Lung (tissue), 16 donors: ENCODE measurements around the gene OR4D5. TPM values are rescaled to one million over a fixed set of nuclear protein-coding genes. Genes with fewer than 3 reads are reported as not detected.

Experiments used
- ATAC-seq: fragments of 200-7000 bp; cut with Tn5 transposase; one replicate; pipeline ENCODE4 v1.9.1; 2020; ENCODE audit warnings: moderate number of reproducible peaks; ENCODE audit not compliant: insufficient read depth, low FRiP score
- DNase-seq, 3 donors: peaks; one replicate each; pipeline ENCODE4 v3.0.0-alpha.2; 2013 to 2017
- H3K27ac ChIP-seq, 2 donors: one replicate each; pipeline ENCODE4 v1.5.1; 2013; ENCODE audit warnings: mild to moderate bottlenecking in 2 of 2, moderate library complexity in 2 of 2, control low read depth in 1 of 2, inconsistent platforms in 1 of 2, low read depth in 1 of 2, low read length in 1 of 2
- H3K27me3 ChIP-seq, 3 donors: one replicate each; pipeline ENCODE4 v1.5.1; 2013; ENCODE audit warnings: low read length in 2 of 3; ENCODE audit not compliant: control insufficient read depth in 3 of 3, insufficient read depth in 3 of 3
- H3K36me3 ChIP-seq, 4 donors: one replicate each; pipeline ENCODE4 v1.5.1; 2013; ENCODE audit warnings: low read length in 4 of 4, mild to moderate bottlenecking in 1 of 4, moderate library complexity in 1 of 4; ENCODE audit not compliant: control insufficient read depth in 4 of 4, insufficient read depth in 4 of 4
- H3K4me1 ChIP-seq, 5 donors: one replicate each; pipeline ENCODE4 v1.5.1; 2013; ENCODE audit warnings: low read length in 5 of 5, mild to moderate bottlenecking in 2 of 5, moderate library complexity in 1 of 5; ENCODE audit not compliant: control insufficient read depth in 5 of 5, insufficient read depth in 5 of 5
- H3K4me3 ChIP-seq: one replicate; pipeline ENCODE4 v1.5.1; 2013; ENCODE audit warnings: mild to moderate bottlenecking, control low read depth, moderate library complexity
- H3K9ac ChIP-seq, 2 donors: one replicate each; pipeline ENCODE4 v1.5.1; 2013; ENCODE audit warnings: low read length in 2 of 2, control low read depth in 1 of 2; ENCODE audit not compliant: insufficient read depth in 1 of 2
- H3K9me3 ChIP-seq, 4 donors: one replicate each; pipeline ENCODE4 v1.5.1; 2013; ENCODE audit warnings: low read length in 3 of 4, mild to moderate bottlenecking in 1 of 4, moderate library complexity in 1 of 4; ENCODE audit not compliant: control insufficient read depth in 4 of 4, insufficient read depth in 3 of 4
- CTCF ChIP-seq: IDR thresholded peaks from 2 replicates; pipeline ENCODE4 v1.5.1; 2012; ENCODE audit warnings: mild to moderate bottlenecking; ENCODE audit errors: control extremely low read depth, extremely low read depth
- WGBS, 2 donors: extraction: QIAGEN DNeasy Blood & Tissue Kit; methylation state at CpG; one replicate each; pipeline ENCODE4 v1.1.7; 2013; 5-methylcytosine and 5-hydroxymethylcytosine counted together
- long read RNA-seq, 5 donors: transcript quantifications; one replicate each; lab custom pipeline, GENCODE V29; 2026
- polyA plus RNA-seq, 2 donors: library from polyadenylated mRNA; stranded (reverse); fragments of 200-250 nt; gene quantifications; one replicate each; pipeline ENCODE4 v1.2.1, GENCODE V29; 2013
- total RNA-seq, 2 donors: library from RNA; depleted of rRNA in 1 of 2; stranded (reverse); fragments of >200 nt in 1 of 2; gene quantifications; one replicate each; pipeline ENCODE4 v1.2.1, GENCODE V29; 2014 to 2021
- donor health status: control.
- donor health status: control.
- donor health status: Bipolar disorder and iron deficiency.
- donor health status: healthy.
- donor health status: DM: yes; HTN: yes; CAD: no.

OR4D5 gene
- total RNA-seq (not detected), polyA plus RNA-seq (not detected)
- long read RNA-seq, donor 1: 0 reads
- long read RNA-seq, donor 2: 0 reads
- long read RNA-seq, donor 3: 0 reads
- long read RNA-seq, donor 4: 0 reads
- long read RNA-seq, donor 5: 0 reads

- no peak for TF ChIP-seq CTCF
- Histone ChIP-seq H3K9me3 (no peaks in the 10 kb centered on the region), H3K36me3 (no peaks in the 10 kb centered on the region), H3K4me1 (no peaks in the 10 kb centered on the region), H3K27me3 (no peaks in the 10 kb centered on the region), H3K4me3 (no peak within 1 kb of the TSS), H3K27ac (no peak within 1 kb of the TSS), H3K9ac (no peak within 1 kb of the TSS)
- DNase-seq: no peak
- 74 to 93% methylated on average over 1 of the region's 1 CpG for WGBS, 2 donors
- no peak for ATAC-seq
Observed at GRCh38 chr11:123939317-123939716, at the start of gene OR4D5. Gene OR4D5 (plus strand): TSS chr11:123939617. CDS start chr11:123939617, 0 bp downstream.

- no peak overlapping the region for H3K4me3 ChIP-seq
- TF ChIP-seq CTCF: no peak
- H3K4me1 ChIP-seq: no peaks in the 10 kb centered on the region
- H3K27ac ChIP-seq: no peak overlapping the region
- no peaks in the 10 kb centered on the region for H3K27me3 ChIP-seq
- DNase-seq (no peak), ATAC-seq (no peak)
- H3K9me3 ChIP-seq: peaks cover 0 to 3% (median 0%) of the 10 kb centered on the region in 4 donors
- H3K36me3 ChIP-seq: no peaks in the 10 kb centered on the region
- H3K9ac ChIP-seq: no peak overlapping the region
Observed at GRCh38 chr11:123892031-123892430, 47.4 kb upstream of the OR4D5 start.

GRCh38 chr11:123899792-123900191 is 39.6 kb upstream of the OR4D5 start:
- Histone ChIP-seq H3K4me3 (no peak overlapping the region), H3K9ac (no peak overlapping the region), H3K4me1 (no peaks in the 10 kb centered on the region), H3K27ac (no peak overlapping the region), H3K9me3 (no peaks in the 10 kb centered on the region), H3K27me3 (no peaks in the 10 kb centered on the region), H3K36me3 (no peaks in the 10 kb centered on the region)
- TF ChIP-seq CTCF: no peak
- WGBS, 2 donors: 69 to 82% methylated on average over 3 of the region's 3 CpGs
- DNase-seq: peak in 1 of 3 donors; percentile 7
- ATAC-seq: no peak

- Histone ChIP-seq H3K9ac (no peak within 1 kb of the TSS), H3K27me3 (no peaks in the 10 kb centered on the region), H3K27ac (no peak within 1 kb of the TSS), H3K4me3 (no peak within 1 kb of the TSS), H3K4me1 (no peaks in the 10 kb centered on the region), H3K9me3 (no peaks in the 10 kb centered on the region), H3K36me3 (no peaks in the 10 kb centered on the region)
- ATAC-seq (no peak), DNase-seq (no peak)
- TF ChIP-seq CTCF: no peak
- 85 to 87% methylated on average over 1 of the region's 1 CpG for WGBS, 2 donors
Observed at GRCh38 chr11:123901867-123902266, 37.5 kb upstream of the OR4D5 start, which contains the start of gene OR8D4. Gene OR8D4 (plus strand): TSS chr11:123902167. CDS start chr11:123906432, 4,265 bp downstream.
